GM19240 (cell line): ENCODE results near the gene FARSA.
"Not testable (repeated sequence)": the region's sequence is repeated elsewhere in the genome, so short reads cannot be mapped to it uniquely, and the experiment has no call there.

ENCODE experiments used
- DNase-seq: peaks from one replicate; pipeline ENCODE4 v3.0.0; 2011; ENCODE audit warnings: low spot score; ENCODE audit not compliant: insufficient read length

The FARSA gene

DNA sequence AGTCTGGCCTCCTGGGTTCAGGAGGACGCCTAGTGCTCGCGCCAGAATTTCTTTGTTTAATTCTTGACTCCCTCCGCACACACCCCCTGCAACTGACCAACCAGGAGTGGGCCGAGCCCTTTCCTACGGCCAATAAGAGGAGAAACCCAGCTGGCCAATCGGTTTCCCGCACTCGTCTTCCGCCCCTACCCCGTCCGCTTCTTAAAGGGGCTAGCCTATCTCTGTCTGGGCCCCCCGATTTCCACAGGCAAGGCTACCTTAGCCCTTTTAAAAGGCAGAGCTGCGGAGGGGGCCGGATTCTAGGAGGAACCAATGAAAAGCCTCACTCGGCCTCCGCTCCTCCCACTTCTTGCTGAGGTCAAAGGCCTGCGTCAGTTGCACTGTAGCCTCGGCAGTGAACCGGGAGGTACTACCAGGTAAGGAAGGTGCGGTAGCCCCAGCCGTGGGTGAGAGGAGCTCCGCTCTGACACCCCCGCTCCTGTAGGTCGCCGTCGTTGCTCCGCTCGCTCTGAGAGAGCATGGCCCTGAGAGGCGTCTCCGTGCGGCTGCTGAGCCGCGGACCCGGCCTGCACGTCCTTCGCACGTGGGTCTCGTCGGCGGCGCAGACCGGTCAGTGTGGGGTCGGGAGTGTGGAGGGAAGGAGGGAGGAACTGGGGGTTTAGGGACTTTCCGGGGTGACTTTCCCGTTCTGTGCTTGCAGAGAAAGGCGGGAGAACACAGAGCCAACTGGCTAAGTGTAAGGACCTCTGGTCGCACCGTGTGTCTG is 42.5 kb downstream of the FARSA start, which contains the start of gene GCDH:
GCDH (plus strand) TSS at position 374 of the 766 bp plus-strand sequence; CDS start at position 519, 145 bp downstream.
- DNase-seq: peak; percentile 97

DNA sequence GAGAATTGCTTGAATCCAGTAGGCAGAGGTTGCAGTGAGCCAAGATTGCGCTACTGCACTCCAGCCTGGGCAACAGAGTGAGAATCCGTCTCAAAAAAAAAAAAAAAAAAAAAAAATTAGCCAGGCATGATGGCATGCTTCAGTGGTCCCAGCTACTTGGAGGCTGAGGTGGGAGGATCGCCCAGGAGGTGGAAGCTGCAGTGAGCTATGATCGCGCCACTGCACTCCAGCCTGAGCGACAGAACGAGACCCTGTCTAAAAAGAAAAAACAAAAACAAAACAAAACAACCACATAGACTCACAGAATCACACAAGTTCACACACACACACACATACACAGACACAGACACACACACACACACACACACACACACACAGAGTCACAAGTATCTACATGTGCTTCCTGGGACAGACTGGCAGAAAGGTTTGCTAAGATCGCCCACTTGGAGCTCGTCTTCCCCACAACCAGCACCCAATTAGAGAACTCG is 43.2 kb downstream of the FARSA start:
- DNase-seq: not testable (repeated sequence)

DNA sequence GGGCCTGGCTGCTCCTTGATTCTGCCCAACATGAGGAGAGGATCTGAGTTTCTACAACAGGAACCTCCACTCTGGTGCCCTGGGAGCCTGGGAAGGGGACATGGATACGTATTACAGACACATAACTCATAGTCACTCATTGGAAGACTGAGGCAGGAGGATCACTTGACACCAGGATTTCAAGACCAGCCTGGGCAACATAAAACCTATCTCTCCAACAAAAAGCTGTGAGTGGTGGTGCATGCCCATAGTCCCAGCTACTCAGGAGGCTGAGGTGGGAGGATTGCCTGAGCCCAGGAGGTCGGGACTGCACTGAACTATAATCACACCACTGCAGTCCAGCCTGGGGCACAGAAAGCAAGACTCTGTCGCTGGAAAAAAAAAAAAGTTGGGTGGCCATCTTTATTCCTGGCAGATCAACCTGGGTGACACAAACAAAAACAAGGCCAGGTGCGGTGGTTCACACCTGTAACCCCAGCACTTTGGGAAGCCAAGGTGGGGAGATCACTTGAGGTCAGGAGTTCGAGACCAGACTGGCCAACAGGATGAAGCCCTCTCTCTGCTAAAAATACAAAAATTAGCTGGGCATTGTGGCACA is 45.4 kb downstream of the FARSA start:
- DNase-seq: no peak

DNA sequence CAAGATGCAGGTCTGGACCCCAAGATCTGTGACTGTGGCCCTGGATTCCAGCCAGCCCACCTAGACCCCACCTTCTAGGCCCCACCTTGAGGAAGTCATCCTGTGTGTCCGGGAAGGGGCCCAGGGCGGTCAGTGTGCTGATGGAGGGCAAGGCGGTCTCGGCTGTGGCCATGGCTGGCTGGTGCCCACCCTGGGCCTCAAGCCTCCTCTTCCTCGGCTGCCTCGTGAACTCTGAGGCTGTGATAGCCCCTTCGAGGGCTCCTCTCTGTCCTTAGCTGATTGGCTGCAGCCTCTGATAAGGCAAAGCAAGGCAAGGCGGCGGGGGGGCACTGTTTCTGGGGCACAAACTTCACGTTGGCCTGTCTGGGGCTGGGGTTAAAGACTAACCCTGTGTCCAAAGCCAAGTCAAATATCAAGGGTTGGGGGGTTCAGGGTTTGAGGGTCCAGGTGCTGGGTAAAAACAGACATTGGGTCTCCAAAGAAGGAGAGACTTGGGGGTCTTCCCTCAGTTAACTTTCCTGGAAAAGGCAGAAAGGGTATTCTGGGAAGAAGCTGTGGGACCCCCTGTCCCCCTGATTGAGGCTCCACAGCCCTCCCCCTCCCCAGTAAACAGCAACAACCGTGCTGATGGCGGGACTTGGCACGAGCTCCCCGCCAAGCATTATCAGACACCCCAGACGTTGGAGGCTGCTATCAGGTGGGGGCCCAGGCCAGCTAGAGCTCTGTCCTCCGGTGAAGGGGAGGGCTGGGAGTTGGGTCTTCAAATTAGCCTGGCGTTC is 46.4 kb downstream of the FARSA start, which contains the start of gene KLF1:
KLF1 (minus strand) TSS at position 233 of the 779 bp plus-strand sequence; CDS start at position 172, 61 bp downstream.
- no peak for DNase-seq

DNA sequence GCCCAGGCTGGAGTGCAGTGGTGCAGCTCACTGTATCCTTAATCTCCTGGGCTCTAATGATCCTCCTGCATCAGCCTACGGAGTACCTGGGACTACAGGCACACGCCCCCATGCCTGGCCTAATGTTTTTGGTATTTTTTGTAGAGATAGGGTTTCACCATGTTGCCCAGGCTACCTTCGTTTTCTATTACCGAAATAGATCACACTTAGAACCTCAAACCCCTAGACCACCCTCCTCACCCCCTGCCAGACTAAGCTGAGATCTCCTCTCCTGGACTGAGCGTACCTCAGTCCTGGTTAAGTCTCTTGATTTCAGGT is 46.9 kb downstream of the FARSA start:
- DNase-seq: no peak

DNA sequence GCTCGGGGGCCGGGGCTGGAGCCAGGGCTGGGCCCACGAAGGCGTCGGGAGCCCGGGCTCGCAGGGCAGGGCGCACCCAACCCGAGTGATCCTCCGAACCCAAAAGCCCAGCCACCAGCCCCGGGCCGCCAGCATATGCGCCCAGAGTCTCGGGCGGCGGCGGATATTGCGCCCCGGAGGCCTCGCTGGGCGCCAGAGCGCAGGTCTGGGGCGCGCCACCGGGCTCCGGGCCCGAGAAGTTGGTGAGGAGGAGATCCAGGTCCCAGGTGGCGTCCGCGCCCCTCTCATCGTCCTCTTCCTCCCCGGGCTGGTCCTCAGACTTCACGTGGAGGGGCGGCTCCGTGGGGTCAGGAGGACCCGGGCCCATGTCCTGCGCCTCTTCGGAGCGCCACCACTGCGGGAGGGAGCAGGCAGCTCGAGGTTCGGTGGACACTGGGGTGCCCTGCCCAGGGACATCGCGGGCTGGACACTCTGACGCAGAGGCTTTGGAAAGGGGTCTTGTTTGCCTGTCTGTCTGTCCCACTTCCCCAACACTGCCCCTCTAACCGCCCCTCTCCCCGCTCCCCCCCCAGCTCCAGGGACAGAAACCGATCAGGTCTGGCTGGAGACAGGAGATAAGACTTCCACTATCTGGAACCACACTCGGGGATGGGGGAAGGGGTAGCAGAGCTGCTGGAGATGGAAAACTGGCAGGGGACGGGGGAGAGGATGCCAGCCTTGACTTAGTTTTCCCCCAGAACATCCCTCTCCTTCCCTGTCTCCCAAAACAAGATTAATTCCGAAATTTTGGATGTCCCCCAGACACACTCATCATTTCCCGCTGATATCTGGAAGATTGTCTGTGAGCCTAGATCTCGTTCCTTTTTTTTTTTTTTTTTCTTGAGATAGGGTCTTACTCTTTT is 47.5 kb downstream of the FARSA start:
- DNase-seq: no peak

DNA sequence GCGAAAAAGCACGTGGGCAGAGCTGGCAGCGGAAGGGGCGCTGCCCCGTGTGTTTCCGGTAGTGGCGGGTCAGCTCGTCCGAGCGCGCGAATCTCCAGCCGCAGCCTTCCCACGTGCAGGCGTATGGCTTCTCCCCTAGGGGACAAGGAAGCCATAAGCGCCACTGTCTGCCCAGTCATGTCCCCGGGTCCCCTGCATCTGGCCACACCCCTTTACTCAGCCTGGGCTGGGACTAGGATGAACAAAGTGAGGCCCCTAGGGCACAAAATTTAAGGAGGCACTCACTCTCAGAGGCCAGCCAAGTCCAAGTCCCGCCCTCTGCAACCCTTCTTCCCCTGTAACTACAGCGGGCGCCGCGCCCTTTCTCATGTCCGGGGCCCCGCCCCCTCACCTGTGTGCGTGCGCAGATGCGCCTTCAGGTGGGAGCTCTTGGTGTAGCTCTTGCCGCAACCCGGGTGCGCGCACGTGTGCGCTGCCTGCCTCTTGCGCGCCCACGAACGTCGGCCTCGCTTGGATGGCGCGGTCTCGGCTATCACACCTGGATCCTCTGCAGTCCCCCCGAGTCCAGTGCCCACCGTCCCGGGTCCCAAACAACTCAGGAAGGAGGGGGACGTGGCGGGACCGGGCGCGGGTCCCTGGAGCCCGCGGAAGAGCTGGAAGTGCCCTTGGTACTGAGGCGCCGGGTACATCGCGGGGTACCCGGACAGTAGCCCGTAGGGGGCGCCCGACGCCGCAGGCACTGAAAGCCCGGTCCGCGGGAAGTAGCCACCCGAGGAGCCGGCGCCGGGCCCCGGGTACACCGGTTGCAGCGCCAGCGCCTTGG is 48.4 kb downstream of the FARSA start:
- no peak for DNase-seq

DNA sequence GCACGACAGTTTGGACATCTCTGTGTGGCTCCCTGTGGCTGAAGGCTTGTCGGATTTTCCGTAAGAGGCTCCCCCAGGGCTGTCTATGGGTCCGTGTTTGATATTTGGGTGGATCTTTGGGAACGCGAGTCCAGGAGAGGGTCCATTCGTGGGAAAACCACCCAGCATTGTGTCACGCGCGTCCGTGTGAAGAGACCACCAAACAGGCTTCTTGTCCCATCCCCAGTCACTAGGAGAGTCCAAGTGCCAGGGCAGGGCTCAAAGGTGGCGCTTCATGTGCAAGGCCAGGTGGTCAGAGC is 48.9 kb downstream of the FARSA start:
- DNase-seq: no peak

DNA sequence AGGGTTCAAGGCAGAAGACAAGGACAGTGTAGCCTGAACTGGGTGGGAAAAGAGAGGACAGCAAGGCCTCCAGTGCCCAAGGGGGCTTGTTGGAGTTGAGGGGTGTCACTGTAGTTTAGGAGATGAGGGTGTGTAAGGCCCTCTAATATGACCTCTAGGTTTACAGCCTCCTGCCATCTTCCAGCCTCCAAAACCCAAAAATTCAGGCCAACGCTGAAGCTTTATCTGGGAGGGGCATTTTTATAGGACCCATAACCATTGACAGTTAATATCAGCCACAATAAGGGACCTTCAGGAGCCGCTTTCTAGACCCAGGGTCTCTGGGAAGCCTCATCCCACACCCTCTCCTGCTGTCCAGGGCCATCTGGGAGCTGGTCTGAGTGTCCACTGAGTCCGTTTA is 49.3 kb downstream of the FARSA start:
- no peak for DNase-seq

DNA sequence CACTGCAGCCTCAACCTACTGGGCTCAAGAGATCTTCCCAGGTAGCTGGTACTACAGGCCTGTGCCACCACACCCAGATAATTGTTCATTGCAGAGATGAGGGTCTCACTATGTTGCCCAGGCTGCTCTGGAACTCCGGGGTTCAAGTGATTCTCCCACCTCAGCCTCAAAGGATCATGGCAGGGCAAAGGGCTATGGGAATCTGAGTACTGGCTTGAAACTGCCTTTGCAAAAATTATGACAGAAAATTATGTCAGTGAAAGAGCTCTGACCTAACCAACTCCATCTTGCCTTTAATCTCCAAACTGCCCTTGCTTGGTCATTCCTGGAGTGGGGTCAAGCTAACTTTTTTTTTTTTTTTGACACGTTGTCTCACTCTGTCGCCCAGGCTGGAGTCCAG is 50.9 kb downstream of the FARSA start:
- no peak for DNase-seq

DNA sequence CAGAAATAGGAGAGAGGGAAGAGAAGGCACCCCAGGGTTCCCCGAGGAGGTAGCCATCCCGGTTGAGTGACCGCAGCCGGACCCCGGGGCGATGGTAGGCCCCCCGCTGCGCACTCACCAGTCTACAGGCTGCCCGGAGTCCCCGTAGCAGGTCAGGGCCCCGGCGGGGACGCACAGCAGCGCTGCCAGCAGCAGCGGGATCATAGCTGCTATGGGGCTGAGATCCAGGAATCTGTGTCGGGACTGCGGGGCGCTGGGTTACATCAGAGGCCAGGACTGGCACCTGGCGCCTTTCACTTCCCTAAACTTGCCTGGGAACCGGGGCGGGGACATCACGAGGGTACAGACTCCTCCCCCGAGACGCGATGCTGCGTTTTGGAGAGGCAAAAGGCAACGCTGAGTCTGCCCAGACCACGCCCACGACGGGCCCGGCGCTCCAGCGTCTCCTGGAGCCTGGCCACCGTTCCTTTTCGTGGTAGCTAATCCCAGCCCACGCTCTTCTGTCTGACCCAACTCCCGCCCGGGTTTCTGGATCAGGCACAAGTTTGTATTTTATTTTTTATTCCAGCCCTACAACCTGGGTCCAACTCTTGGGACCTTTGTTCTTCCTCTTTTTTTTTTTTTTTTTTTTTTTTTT is 52.2 kb downstream of the FARSA start, which contains the start of gene DNASE2:
DNASE2 (minus strand) TSS at position 278 of the 637 bp plus-strand sequence; CDS start at position 204, 74 bp downstream.
- DNase-seq: peak; percentile 100

DNA sequence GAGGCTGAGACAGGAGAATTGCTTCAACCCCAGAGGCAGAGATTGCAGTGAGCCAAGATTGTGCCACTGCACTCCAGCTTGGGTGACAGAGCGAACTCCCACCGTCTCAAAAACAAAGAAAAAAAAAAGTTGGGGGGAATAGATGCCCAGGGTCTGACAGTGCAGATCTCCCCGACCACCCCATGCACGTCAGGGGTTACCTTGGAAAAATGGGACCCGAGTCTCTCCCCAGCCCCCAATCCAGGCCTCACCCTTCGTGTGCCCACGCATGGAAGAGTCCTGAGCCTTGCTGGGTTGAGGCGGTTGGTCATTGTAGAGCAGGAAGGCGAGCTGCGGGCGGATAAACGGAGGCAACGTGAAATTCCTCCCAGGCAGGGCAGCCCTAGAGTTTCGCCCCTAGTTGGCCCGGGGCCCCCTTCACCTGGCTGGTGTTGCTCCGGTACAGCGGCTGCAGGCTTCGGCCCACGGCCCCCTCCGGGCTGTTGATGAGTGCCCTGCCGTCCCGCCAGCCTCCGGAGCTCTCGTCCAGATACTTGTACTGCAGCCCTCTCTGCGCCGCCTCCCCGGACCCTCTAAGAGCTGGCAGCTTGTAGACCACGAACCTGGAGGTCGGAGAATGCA is 52.9 kb downstream of the FARSA start:
- no peak for DNase-seq

DNA sequence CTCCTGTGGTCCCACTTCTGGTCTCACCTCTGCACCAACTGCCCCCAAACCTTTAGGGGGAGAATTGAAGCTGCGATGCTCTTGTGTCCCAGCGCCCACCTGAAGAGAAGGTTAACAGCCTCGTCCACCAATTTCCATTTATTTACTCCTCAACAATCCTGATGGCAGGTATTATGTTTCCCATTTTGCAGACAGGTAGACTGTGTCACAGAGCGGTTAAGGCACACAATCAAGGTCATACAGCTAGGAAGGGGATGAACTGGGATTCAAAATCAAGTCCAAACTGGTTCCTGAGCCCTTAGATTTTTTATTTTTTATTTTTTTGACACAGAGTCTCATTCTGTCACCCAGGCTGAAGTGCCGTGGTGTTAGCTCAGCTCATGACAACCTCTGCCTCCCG is 58.4 kb downstream of the FARSA start:
- DNase-seq: no peak

DNA sequence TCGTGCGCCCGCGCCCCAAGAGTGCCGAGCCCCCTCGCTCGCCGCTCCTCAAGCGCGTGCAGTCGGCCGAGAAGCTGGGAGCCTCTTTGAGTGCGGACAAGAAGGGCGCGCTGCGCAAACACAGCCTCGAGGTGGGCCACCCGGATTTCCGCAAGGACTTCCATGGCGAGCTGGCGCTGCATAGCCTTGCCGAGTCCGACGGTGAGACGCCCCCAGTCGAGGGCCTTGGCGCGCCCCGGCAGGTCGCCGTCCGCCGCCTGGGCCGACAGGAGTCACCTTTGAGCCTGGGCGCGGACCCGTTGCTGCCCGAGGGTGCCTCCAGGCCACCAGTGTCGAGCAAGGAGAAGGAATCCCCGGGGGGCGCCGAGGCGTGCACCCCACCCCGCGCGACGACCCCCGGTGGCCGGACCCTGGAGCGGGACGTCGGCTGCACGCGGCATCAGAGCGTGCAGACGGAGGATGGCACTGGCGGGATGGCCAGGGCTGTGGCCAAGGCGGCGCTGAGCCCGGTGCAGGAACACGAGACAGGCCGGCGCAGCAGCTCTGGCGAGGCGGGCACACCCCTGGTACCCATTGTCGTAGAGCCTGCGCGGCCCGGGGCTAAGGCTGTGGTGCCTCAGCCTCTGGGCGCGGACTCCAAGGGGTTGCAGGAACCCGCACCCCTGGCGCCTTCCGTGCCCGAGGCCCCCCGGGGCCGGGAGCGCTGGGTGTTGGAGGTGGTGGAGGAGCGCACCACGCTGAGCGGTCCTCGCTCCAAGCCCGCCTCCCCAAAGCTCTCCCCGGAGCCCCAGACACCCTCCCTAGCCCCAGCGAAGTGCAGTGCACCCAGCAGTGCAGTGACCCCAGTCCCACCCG is 59.4 kb downstream of the FARSA start:
- no peak for DNase-seq

DNA sequence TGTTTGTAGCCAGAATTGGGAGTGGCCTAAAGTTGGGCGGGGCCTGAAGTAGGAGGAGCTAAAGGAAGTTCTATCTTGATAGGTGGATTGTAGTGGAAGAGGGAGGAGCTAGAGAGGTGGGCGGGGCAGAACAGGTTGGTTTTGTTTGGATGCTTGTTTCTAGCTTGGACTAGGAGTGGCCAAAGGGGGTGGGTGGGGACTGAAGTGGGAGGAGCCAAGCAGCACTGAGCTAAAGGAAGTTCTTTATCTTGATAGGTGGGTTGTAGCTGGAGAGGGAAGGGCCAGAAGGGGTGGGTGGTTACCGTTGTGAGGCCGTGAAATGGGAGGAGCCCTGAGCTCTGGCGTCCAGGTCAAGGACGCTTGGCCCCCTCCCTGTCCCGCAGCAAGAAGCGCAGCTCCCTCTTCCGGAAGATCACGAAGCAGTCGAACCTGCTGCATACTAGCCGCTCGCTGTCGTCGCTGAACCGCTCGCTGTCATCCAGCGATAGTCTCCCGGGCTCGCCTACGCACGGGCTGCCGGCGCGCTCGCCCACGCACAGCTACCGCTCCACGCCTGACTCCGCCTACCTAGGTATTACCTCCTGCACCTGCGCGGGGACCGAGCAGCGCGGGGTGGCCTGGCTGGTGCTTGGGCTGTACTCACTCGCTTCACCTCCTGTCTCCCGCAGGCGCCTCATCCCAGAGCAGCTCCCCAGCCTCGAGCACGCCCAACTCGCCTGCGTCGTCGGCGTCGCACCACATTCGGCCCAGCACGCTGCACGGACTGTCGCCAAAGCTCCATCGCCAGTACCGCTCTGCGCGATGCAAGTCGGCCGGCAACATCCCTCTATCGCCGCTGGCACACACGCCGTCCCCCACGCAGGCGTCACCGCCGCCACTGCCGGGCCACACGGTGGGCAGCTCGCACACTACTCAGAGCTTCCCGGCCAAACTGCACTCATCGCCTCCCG is 60.3 kb downstream of the FARSA start:
- no peak for DNase-seq
